Measurements from ENCODE around the gene BCLAF1.

- TF ChIP-seq ZNF644 (tag; IDR thresholded peaks at IDR 0.05; ENCODE audit: low read depth) (no peak), UBTF (IDR thresholded peaks at IDR 0.05; ENCODE audit: borderline replicate concordance in 1 of 2, low read depth in 2 of 2, low read length in 2 of 2) (no peak), GATA2 (CRISPR knock-in tag; IDR thresholded peaks at IDR 0.05) (no peak), ZNF639 (CRISPR knock-in tag; conservative IDR thresholded peaks at IDR 0.05 in 1 of 2, IDR thresholded peaks at IDR 0.05 in 1 of 2) (no peak), ELF1 (tag; IDR thresholded peaks at IDR 0.05) (no peak), TAF1 (IDR thresholded peaks at IDR 0.05; ENCODE audit: control insufficient read depth, extremely low read depth, insufficient read depth, low read length, severe bottlenecking) (no peak), ZNF583 (CRISPR knock-in tag; IDR thresholded peaks at IDR 0.05) (no peak)
Measured at GRCh38 chr6:136213012-136213539, 76.6 kb downstream of the BCLAF1 start.
